ENCODE data around the gene CMTM7.

GRCh38 chr3:32372213-32372490 is 19.5 kb upstream of the CMTM7 start:
- TF ChIP-seq POLR2A (IDR thresholded peaks at IDR 0.05): no peak
- no peak for TF ChIP-seq CTCF (IDR thresholded peaks at IDR 0.05)
- TF ChIP-seq POLR2AphosphoS5 (IDR thresholded peaks at IDR 0.05): no peak
